ENCODE data around the gene PPM1L. TPM values are rescaled to one million over a fixed set of nuclear protein-coding genes. Genes with fewer than 3 reads are reported as not detected.

PPM1L gene
- total RNA-seq, 4 donors from 2014 or later: 3.2 to 27.9 (median 16.4) TPM

DNA sequence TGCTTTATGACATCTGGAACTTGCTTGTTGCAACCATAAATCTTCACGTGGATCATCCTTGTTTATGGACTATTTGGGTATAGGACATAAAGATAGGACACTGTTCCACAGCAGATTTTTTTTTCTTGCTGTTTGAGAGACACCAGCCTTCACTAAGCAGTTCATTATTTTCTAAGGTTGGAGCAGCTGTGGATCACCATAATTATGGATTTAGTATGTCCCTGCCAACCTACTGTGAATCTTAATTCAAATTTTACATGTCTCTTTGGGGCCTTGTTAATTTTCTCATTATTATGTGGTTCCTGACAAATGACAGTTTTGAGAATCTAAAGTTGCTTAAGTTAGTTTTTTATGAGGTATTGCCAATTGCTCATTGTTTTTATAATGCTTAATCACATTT is 188.0 kb downstream of the PPM1L start:
- no peaks in the 10 kb centered on the region for H3K36me3 ChIP-seq
- no peaks in the 10 kb centered on the region for H3K27me3 ChIP-seq
- intact Hi-C loops (cut with DNase I; ENCODE audit: low total_unique reads): loop anchor here (10.0 kb wide), 1 partner anchor 239 kb away; no protein-coding TSS in a partner anchor
- H3K4me3 ChIP-seq: no peak overlapping the region
- TF ChIP-seq POLR2A (IDR thresholded peaks at IDR 0.05): no peak
- TF ChIP-seq CTCF (IDR thresholded peaks at IDR 0.05): no peak
- no peak for DNase-seq
- H3K27ac ChIP-seq: no peak overlapping the region
- H3K4me1 ChIP-seq: no peaks in the 10 kb centered on the region
- H3K9me3 ChIP-seq: no peaks in the 10 kb centered on the region

GRCh38 chr3:160945336-160945735 is 189.3 kb downstream of the PPM1L start:
- Histone ChIP-seq H3K4me3 (no peak overlapping the region), H3K9me3 (no peaks in the 10 kb centered on the region), H3K27ac (no peak overlapping the region), H3K4me1 (no peaks in the 10 kb centered on the region), H3K36me3 (no peaks in the 10 kb centered on the region), H3K27me3 (no peaks in the 10 kb centered on the region)
- DNase-seq: no peak
- TF ChIP-seq POLR2A (IDR thresholded peaks at IDR 0.05) (no peak), CTCF (IDR thresholded peaks at IDR 0.05) (no peak)
- intact Hi-C loops (cut with DNase I; ENCODE audit: low total_unique reads): loop anchor here (10.0 kb wide), 1 partner anchor 241 kb away; no protein-coding TSS in a partner anchor

- H3K9me3 ChIP-seq: no peaks in the 10 kb centered on the region
- no peak overlapping the region for H3K4me3 ChIP-seq
- intact Hi-C loops (cut with DNase I; ENCODE audit: low total_unique reads): loop anchor here (10.0 kb wide), 1 partner anchor 243 kb away; no protein-coding TSS in a partner anchor
- DNase-seq: no peak
- no peaks in the 10 kb centered on the region for H3K36me3 ChIP-seq
- H3K27ac ChIP-seq: no peak overlapping the region
- H3K4me1 ChIP-seq: no peaks in the 10 kb centered on the region
- H3K27me3 ChIP-seq: no peaks in the 10 kb centered on the region
- TF ChIP-seq CTCF (IDR thresholded peaks at IDR 0.05) (no peak), POLR2A (IDR thresholded peaks at IDR 0.05) (no peak)
Observed at GRCh38 chr3:160948273-160948672, 192.2 kb downstream of the PPM1L start.

- Histone ChIP-seq H3K4me3 (no peak overlapping the region), H3K27ac (no peak overlapping the region), H3K36me3 (no peaks in the 10 kb centered on the region), H3K9me3 (no peaks in the 10 kb centered on the region), H3K4me1 (no peaks in the 10 kb centered on the region), H3K27me3 (no peaks in the 10 kb centered on the region)
- intact Hi-C loops (cut with DNase I; ENCODE audit: low total_unique reads): loop anchor here (10.0 kb wide), 1 partner anchor 245 kb away; no protein-coding TSS in a partner anchor
- no peak for TF ChIP-seq CTCF (IDR thresholded peaks at IDR 0.05)
- TF ChIP-seq POLR2A (IDR thresholded peaks at IDR 0.05): no peak
- DNase-seq: no peak
Observed at GRCh38 chr3:160949460-160949859, 193.4 kb downstream of the PPM1L start.

DNA sequence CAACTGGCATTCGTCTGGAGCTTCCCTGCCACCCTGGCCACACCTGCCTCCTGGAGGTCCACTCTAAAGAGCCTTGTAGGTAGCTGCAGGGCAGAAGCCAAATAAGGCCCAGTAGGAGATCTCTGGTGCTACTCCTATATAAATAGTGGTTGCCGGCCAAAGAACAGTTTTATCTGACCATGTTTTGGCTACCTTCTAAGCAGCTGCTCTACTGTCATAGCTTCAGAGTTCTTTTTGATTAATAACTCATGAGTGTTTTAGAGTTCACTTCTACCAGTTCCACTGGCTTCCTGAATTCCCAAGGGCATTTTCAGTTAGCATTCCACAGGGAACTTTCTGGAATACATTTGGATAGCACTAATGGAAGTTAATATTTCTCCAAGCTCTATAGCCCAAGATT is 194.5 kb downstream of the PPM1L start:
- intact Hi-C loops (cut with DNase I; ENCODE audit: low total_unique reads): no loop called here
- no peak for DNase-seq
- no peak overlapping the region for H3K27ac ChIP-seq
- no peaks in the 10 kb centered on the region for H3K36me3 ChIP-seq
- TF ChIP-seq POLR2A (IDR thresholded peaks at IDR 0.05) (no peak), CTCF (IDR thresholded peaks at IDR 0.05) (no peak)
- no peaks in the 10 kb centered on the region for H3K27me3 ChIP-seq
- H3K4me1 ChIP-seq: no peaks in the 10 kb centered on the region
- no peaks in the 10 kb centered on the region for H3K9me3 ChIP-seq
- H3K4me3 ChIP-seq: no peak overlapping the region
